ENCODE data around the gene LSM14A.
A peak's percentile ranks its signal among the peaks of the same experiment; 100 is the strongest.
"Not testable (repeated sequence)": the region's sequence is repeated elsewhere in the genome, so short reads cannot be mapped to it uniquely, and the experiment has no call there.

Gene LSM14A

GRCh38 chr19:34232566-34233481 is 60.5 kb downstream of the LSM14A start:
- no peak for DNase-seq

DNA sequence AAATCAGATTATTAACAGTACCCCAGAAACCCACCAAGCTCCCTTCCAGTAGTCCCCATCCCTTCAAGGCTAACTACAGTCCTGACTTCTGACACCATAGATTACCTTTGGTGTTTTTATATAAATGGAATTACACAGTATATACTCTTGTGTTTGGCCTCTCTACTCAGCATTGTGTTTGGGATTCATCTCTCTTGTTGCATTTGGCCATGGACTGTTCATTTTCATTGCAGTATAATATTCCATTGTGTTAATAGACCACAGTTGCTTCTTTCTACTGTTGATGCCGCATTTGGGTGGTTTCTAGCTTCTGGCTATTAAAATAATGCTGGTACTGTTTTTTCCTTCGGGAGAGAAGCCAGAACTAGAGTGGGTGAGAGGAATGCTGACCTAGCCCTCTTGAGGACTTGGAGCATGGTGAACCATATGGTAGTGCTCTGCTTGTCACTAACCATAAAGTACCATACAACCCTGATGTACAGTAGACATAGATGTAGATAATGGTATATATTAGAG is 63.2 kb downstream of the LSM14A start:
- DNase-seq: no peak

DNA sequence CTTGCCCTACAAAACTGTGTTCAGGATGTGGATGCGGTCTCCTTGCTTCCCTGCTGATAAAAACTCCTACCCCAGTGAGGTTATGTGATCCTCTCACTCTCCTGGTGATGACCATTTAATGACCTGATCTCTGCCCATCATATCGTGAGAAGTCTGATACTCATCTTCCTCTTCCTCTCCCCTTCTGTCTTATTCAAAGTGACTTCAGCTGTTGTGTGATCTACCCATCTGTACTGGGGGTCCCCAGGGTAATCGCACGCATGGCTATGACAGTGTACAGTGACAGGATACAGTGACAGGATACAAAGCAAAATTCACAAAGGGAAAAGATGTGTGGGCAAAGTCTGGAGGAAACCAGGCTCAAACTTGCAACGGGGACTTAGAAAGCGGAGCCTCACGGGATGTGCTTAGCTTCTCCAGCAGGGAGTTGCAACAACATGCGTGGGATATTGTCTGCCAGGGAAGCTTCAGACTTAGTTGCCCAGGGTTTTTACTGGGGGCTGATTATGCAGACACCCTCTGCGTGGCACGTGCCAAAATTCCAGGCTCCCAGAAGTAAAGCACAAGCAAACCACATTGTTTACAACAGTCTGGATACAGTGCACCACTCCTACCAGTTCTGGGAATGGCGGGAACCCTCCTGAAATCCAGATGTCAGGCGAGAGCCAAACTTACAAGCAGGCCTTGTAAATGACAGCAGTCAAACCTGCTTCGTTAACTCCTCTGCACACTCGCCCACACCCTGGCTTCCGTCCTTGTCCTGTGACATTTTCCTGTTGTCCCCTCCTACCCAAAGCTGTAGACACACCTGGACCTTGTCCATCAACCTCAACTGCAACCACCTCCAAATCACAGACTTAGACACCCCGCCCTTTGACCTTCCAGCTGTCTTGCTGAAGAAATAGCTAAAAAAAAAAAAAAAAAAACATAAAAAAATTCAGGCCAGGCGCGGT is 64.0 kb downstream of the LSM14A start:
- no peak for DNase-seq

GRCh38 chr19:34237283-34237682 is 65.0 kb downstream of the LSM14A start:
- no peak for DNase-seq

- no peak for DNase-seq
These were observed 65.6 kb downstream of the LSM14A start for GRCh38 chr19:34237939-34238338.

GRCh38 chr19:34241513-34242337 is 69.4 kb downstream of the LSM14A start:
- no peak for DNase-seq

DNA sequence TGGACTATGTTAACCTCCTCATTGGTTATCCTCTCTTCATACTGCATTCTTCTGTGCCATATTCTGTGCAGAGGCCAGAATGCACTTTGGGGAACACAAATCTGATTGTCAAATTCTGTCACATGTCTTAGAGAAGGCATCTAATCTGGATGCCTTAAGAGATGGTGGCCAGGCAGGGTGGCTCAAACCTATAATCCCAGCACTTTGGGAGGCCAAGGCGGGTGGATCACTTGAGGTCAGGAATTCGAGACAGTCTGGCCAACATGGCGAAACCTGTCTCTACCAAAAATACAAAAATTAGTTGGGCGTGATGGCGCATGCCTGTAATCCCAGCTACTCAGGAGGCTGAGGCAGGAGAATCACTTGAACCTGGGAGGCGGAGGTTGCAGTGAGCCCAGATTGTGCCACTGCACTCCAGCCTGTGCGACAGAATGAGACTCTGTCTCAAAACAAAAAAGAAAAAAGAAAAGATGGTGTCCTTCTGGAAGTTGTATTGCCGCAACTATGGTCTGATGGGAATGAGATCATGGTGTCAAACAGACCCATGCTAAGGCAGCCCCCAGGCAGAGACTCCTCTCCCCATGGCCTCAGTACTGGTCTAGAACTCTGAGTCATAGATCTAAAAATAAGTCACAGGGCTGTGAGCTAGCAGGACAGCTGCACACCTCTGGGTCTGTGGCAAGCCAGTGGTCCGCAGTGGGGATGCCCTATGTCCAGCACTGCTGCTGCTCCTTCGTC is 71.0 kb downstream of the LSM14A start:
- not testable (repeated sequence) for DNase-seq

DNA sequence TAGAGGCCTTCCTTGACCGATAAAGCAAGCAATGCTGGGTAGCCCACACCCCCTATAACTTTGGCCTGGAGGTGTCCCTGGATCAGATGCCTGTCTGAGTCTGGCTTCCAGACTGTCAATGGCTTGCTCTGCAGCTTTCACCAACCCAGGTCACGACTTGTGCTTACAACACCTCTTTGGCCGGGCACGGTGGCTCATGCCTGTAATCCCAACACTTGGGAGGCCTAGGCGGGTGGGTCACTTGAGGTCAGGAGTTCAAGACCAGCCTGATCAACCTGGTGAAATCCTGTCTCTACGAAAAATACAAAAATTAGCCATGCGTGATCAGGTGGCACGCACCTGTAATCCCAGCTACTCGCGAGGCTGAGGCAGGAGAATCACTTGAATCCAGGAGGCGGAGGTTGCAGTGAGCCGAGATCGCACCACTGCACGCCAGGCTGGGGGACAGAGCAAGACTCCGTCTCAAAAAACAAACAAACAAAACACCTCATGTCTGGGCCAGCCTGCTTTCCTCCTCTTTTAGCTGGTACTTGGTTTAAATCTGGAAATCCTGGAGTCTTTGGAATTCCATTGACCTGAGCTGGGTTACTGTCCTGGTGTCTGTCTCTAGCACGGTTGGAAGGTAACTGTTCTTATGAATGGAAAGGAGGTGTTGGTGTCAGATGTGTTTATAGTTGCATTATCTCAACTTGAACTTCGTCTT is 71.7 kb downstream of the LSM14A start:
- no peak for DNase-seq

DNA sequence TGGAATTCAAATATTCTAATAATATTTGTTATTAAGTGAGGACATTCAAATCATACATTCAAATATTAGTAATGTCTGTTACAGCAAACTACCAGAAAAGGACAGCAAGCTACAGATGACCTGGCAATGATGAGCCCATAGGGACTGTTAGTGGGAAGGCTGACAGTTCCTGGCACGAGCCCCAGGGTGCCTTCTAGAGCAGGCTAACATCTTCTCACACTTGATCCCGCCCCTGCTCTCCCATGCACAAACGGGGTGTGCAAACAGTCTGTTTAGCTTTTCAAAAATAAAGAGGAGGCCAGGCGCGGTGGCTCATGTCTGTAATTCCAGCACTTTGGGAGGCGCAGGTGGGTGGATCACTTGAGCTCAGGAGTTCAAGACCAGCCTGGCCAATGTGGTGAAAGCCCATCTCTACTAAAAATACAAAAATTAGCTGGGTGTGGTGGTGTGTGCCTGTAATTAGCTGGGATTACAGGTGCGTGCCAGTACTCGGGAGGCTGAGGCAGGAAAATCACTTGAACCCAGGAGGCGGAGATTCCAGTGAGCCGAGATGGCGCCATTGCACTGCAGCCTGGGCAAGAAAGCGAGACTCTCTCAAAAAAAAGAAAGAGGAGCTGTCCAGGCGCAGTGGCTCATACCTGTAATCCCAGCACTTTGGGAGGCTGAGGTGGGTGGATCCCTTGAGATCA is 72.5 kb downstream of the LSM14A start:
- no peak for DNase-seq

DNA sequence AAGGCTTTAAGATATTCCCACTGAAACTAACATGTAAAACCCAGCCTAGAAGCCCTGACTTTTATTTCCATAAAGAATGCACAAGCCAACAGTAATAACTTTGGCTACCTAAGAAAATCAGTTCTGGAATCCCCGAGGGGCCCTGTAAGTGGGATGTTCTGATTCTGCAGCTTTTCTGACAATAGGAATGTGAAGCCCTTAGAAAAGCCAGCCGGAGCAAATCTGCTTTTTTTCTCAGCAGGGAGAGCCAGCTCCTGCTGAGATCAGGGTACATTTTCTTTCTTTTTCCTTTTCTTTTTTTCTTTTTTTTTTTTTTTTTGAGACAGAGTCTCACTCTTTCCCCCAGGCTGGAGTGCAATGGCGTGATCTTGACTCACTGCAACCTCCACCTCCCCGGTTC is 74.0 kb downstream of the LSM14A start:
- no peak for DNase-seq

DNA sequence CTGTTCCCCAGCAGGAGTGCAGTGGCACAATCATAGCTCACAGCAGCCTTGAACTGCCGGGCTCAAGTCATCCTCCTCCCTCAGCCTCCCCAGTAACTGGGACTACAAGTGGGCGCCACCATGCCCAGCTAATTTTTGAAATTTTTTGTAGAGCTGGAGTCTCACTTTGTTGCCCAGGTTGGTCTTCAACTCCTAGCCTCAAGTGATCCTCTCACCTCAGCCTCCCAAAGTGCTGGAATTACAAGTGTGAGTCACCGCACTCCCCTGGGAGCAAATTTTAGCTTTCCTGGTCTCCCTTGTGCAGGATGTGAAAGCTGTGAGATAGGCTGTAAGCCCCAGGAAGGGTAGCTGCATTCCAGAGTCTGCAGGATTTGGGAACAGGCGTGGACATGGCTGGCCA is 76.6 kb downstream of the LSM14A start:
- DNase-seq: no peak

- DNase-seq: not testable (repeated sequence)
These were observed 80.9 kb downstream of the LSM14A start for GRCh38 chr19:34253167-34253566.

DNA sequence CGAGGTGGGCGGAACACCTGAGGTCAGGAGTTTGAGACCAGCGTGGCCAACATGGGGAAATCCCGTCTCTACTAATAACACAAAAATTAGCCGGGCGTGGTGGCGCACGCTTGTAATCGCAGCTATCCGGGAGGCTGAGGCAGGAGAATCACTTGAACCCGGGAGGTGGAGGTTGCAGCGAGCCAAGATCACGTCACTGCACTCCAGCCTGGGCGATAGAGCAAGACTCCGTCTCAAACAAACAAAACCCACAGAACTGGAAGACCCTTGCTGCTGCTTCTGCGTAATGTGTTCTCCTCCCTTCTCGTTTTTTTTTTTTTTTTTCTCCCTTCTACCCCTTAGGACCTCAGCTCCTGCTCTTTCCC is 81.4 kb downstream of the LSM14A start:
- not testable (repeated sequence) for DNase-seq

GRCh38 chr19:34254046-34254697 is 81.9 kb downstream of the LSM14A start, which contains the start of gene GARRE1:
GARRE1 (plus strand) TSS chr19:34254554; CDS start chr19:34300474, 45,920 bp downstream.
- DNase-seq: peak; percentile 73 to 74

DNA sequence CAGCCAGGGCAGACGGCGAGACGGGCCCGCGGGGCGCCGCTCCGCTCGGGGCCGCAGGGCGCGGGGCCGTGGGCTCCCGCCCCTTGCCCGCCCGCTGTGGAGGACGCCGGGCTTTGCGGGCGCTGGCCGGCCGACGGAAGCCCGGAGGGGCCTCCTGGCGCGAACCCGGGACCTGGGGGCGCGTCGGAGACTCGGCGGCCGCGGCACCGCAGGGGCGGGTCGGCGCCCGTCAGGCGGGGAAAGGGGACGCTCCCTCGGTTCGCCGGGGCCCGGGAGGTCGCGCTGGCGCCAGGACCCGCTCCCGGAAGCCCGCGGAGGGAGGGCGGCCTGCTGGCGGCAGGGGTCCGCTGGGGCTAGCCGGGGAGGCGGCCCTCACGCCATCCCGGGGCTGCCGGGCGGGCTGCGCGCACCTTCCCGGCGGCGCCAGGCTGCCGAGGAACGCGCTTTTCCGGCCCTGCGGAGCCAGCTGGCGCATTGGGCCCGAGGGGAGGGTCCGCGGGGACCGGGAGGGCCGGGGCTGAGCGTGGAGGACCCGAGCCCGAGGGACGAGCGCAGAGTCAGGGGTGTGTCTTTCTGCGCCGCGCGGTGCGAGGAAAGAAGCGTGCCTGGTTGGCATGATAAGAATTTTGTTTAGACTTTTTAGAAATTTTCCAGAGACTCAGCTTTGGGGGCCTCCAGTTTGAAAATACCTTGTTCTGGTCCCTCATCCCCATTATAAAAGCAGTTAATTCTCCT is 82.6 kb downstream of the LSM14A start:
- peak in 1 of 2 experiments; percentile 7 for DNase-seq

GRCh38 chr19:34255546-34255945 is 83.2 kb downstream of the LSM14A start:
- no peak for DNase-seq

- DNase-seq: no peak
These were observed 84.7 kb downstream of the LSM14A start for GRCh38 chr19:34256835-34257558.

DNA sequence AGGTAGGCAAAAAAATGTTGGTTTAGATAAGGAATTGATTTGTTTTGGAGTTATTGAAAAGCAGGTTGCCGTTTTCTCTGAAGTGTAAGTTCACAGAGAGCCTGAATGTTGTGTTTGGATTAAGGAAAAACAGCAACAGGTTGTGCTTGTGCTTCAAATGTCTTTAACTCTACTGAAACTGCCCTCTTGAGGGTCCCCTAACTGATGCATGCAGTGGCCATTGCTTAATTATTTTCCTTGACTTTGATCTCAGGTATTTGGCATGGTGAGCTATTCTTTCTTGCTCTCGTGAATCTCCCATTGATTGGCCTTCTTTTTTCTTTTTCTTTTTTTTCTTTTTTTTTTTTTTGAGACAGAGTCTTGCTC is 85.2 kb downstream of the LSM14A start:
- DNase-seq: no peak
